HEK293 (cell line): ENCODE results near the gene HS3ST5.

ENCODE experiments used
- CTCF ChIA-PET: fragments of 350-600 bp; formaldehyde crosslinking; extraction: SDS; loops from one replicate; lab custom pipeline; 2021; ENCODE audit warnings: antibody characterized with exemption; lab: Yijun Ruan, JAX
- POLR2A ChIA-PET: fragments of 300-600 bp; formaldehyde crosslinking; extraction: SDS; loops from one replicate; lab custom pipeline; 2020; ENCODE audit warnings: antibody characterized with exemption, inconsistent platforms; lab: Yijun Ruan, JAX
- H3K27ac ChIP-seq: fragments of 200-500 bp; sonication (Bioruptor generic); 2 replicates; pipeline ENCODE4 v1.5.1; 2014; ENCODE audit warnings: low read depth, low read length, control low read depth, inconsistent platforms; ENCODE audit errors: extremely low read depth
- H3K36me3 ChIP-seq, 2 experiments: fragments of 200-500 bp in 1 of 2; sonication (Bioruptor generic) in 1 of 2; 1 replicate in 1 of 2; 2 replicates in 1 of 2; pipeline ENCODE4 v1.5.1; 2014 to 2017; ENCODE audit warnings: inconsistent platforms in 2 of 2, low read length in 2 of 2; ENCODE audit not compliant: control insufficient read depth in 2 of 2, insufficient read depth in 1 of 2
- H3K4me1 ChIP-seq: fragments of 200-500 bp; sonication (Bioruptor generic); 2 replicates; pipeline ENCODE4 v1.5.1; 2014; ENCODE audit warnings: mild to moderate bottlenecking, low read length, inconsistent platforms; ENCODE audit not compliant: control insufficient read depth, insufficient read depth
- H3K4me3 ChIP-seq: 2 replicates; pipeline ENCODE4 v1.5.1; 2011; ENCODE audit warnings: low read depth, mild to moderate bottlenecking, control low read depth, low read length, moderate library complexity
- H3K9me3 ChIP-seq: fragments of 200-500 bp; sonication (Bioruptor generic); 2 replicates; pipeline ENCODE4 v1.5.1; 2014; ENCODE audit warnings: low read depth, low read length, inconsistent platforms; ENCODE audit not compliant: control insufficient read depth, insufficient read depth
- BCL11A ChIP-seq: fragments of 450-650 bp; formaldehyde crosslinking; IDR thresholded peaks from 2 replicates; pipeline ENCODE4 v1.5.1; 2016; ENCODE audit warnings: low read depth, missing biosample characterization, missing genetic modification characterization
- GLI2 ChIP-seq: fragments of 450-650 bp; formaldehyde crosslinking; IDR thresholded peaks from 2 replicates; pipeline ENCODE4; 2017; ENCODE audit warnings: missing biosample characterization, missing genetic modification characterization, low read depth, borderline replicate concordance
- GLIS2 ChIP-seq: fragments of 450-650 bp; formaldehyde crosslinking; IDR thresholded peaks from 2 replicates; pipeline ENCODE4 v1.5.1; 2016; ENCODE audit warnings: missing biosample characterization, missing genetic modification characterization
- HOXD13 ChIP-seq: sonication (generic); formaldehyde crosslinking; IDR thresholded peaks from 2 replicates; pipeline ENCODE4 v1.8.0; 2022; ENCODE audit warnings: missing genetic modification reagents, borderline replicate concordance
- KLF17 ChIP-seq: fragments of 450-650 bp; formaldehyde crosslinking; IDR thresholded peaks from 2 replicates; pipeline ENCODE4 v1.5.1; 2016; ENCODE audit warnings: missing biosample characterization, missing genetic modification characterization
- PRDM1 ChIP-seq: fragments of 450-650 bp; formaldehyde crosslinking; IDR thresholded peaks from 2 replicates; pipeline ENCODE4; 2016; ENCODE audit warnings: missing biosample characterization, missing genetic modification characterization
- RBAK ChIP-seq: fragments of 450-650 bp; formaldehyde crosslinking; IDR thresholded peaks from 2 replicates; pipeline ENCODE4 v1.5.1; 2016; ENCODE audit warnings: missing biosample characterization, missing genetic modification characterization
- SCRT2 ChIP-seq: fragments of 450-650 bp; formaldehyde crosslinking; IDR thresholded peaks from 2 replicates; pipeline ENCODE4 v1.5.1; 2016; ENCODE audit warnings: missing biosample characterization, missing genetic modification characterization
- ZBTB10 ChIP-seq: fragments of 450-650 bp; formaldehyde crosslinking; IDR thresholded peaks from 2 replicates; pipeline ENCODE4 v1.5.1; 2016; ENCODE audit warnings: missing biosample characterization, missing genetic modification characterization
- ZBTB26 ChIP-seq: fragments of 450-650 bp; formaldehyde crosslinking; optimal IDR thresholded peaks from 2 replicates; pipeline ENCODE3; 2016; ENCODE audit warnings: missing biosample characterization, mild to moderate bottlenecking, missing genetic modification characterization
- ZBTB8A ChIP-seq: fragments of 450-650 bp; formaldehyde crosslinking; IDR thresholded peaks from 2 replicates; pipeline ENCODE4 v1.5.1; 2016; ENCODE audit warnings: missing biosample characterization, missing genetic modification characterization
- ZEB2 ChIP-seq: fragments of 450-650 bp; formaldehyde crosslinking; IDR thresholded peaks from 2 replicates; pipeline ENCODE4 v1.5.1; 2016; ENCODE audit warnings: missing biosample characterization, missing genetic modification characterization
- ZNF248 ChIP-seq: fragments of 450-650 bp; formaldehyde crosslinking; IDR thresholded peaks from 2 replicates; pipeline ENCODE4 v1.5.1; 2017; ENCODE audit warnings: missing biosample characterization, missing genetic modification characterization
- ZNF266 ChIP-seq: fragments of 450-650 bp; formaldehyde crosslinking; IDR thresholded peaks from 2 replicates; pipeline ENCODE4 v1.5.1; 2016; ENCODE audit warnings: missing biosample characterization, missing genetic modification characterization, low read depth
- ZNF274 ChIP-seq, 2 experiments: fragments of 200-500 bp in 1 of 2; fragments of 450-650 bp in 1 of 2; sonication (Bioruptor generic) in 1 of 2; formaldehyde crosslinking in 1 of 2; IDR thresholded peaks; 2 replicates each; pipeline versions ENCODE4 v1.5.1 to v1.6.1; 2014 to 2016; ENCODE audit warnings: borderline replicate concordance in 1 of 2, inconsistent platforms in 1 of 2, low read length in 1 of 2, missing biosample characterization in 1 of 2, missing genetic modification characterization in 1 of 2
- ZNF280C ChIP-seq: fragments of 450-650 bp; formaldehyde crosslinking; IDR thresholded peaks from 2 replicates; pipeline ENCODE4 v1.5.1; 2016; ENCODE audit warnings: missing biosample characterization, missing genetic modification characterization
- ZNF324 ChIP-seq: fragments of 450-650 bp; formaldehyde crosslinking; IDR thresholded peaks from 2 replicates; pipeline ENCODE4 v1.5.1; 2016; ENCODE audit warnings: missing biosample characterization, missing genetic modification characterization
- ZNF394 ChIP-seq: fragments of 450-650 bp; formaldehyde crosslinking; IDR thresholded peaks from 2 replicates; pipeline ENCODE4 v1.5.1; 2016; ENCODE audit warnings: missing biosample characterization, missing genetic modification characterization, mild to moderate bottlenecking, moderate library complexity, borderline replicate concordance
- ZNF433 ChIP-seq: fragments of 450-650 bp; formaldehyde crosslinking; IDR thresholded peaks from 2 replicates; pipeline ENCODE4 v1.5.1; 2016; ENCODE audit warnings: missing biosample characterization, missing genetic modification characterization, low read depth
- ZNF449 ChIP-seq: fragments of 450-650 bp; formaldehyde crosslinking; IDR thresholded peaks from 2 replicates; pipeline ENCODE4 v1.5.1; 2017; ENCODE audit warnings: missing biosample characterization, mild to moderate bottlenecking, missing genetic modification characterization, moderate library complexity
- ZNF473 ChIP-seq: fragments of 450-650 bp; formaldehyde crosslinking; IDR thresholded peaks from 2 replicates; pipeline ENCODE4 v1.5.1; 2017; ENCODE audit warnings: missing biosample characterization, missing genetic modification characterization
- ZNF488 ChIP-seq: fragments of 450-650 bp; formaldehyde crosslinking; IDR thresholded peaks from 2 replicates; pipeline ENCODE4 v1.5.1; 2016; ENCODE audit warnings: missing biosample characterization, missing genetic modification characterization
- ZNF585B ChIP-seq: fragments of 450-650 bp; formaldehyde crosslinking; IDR thresholded peaks from 2 replicates; pipeline ENCODE4 v1.5.1; 2016; ENCODE audit warnings: missing biosample characterization, missing genetic modification characterization
- ZSCAN5A ChIP-seq: fragments of 450-650 bp; formaldehyde crosslinking; IDR thresholded peaks from 2 replicates; pipeline ENCODE4 v1.5.1; 2016; ENCODE audit warnings: missing biosample characterization, missing genetic modification characterization
- ZXDB ChIP-seq: fragments of 450-650 bp; formaldehyde crosslinking; IDR thresholded peaks from 2 replicates; pipeline ENCODE4 v1.5.1; 2016; ENCODE audit warnings: missing biosample characterization, missing genetic modification characterization

HS3ST5 gene

GRCh38 chr6:114203460-114203859 is 139.4 kb downstream of the HS3ST5 start:
- Histone ChIP-seq H3K4me1 (no peaks in the 10 kb centered on the region), H3K9me3 (no peaks in the 10 kb centered on the region)
- TF ChIP-seq KLF17, result no peak
- TF ChIP-seq ZNF585B (tag by site-specific recombination), result no peak
- no peak for TF ChIP-seq RBAK
- TF ChIP-seq PRDM1 (tag by site-specific recombination), result no peak
- TF ChIP-seq ZNF488 (tag by site-specific recombination), result no peak
- TF ChIP-seq ZNF449, result no peak
- TF ChIP-seq ZNF266 (tag by site-specific recombination), result no peak
- TF ChIP-seq HOXD13 (CRISPR knock-in tag), result no peak
- TF ChIP-seq ZNF248 (tag by site-specific recombination), result no peak
- TF ChIP-seq ZXDB (tag by site-specific recombination), result no peak
- no peak for TF ChIP-seq ZSCAN5A (tag by site-specific recombination)
- TF ChIP-seq ZBTB26 (tag by site-specific recombination), result no peak
- TF ChIP-seq BCL11A (tag by site-specific recombination), result no peak
- no peak for TF ChIP-seq ZNF280C (tag by site-specific recombination)
- TF ChIP-seq GLI2 (tag by site-specific recombination), result no peak
- no peak for TF ChIP-seq ZNF394 (tag by site-specific recombination)
- no peak for TF ChIP-seq GLIS2 (tag by site-specific recombination)
- TF ChIP-seq, all 188 proteins: peak for 0
- H3K36me3 ChIP-seq, result no peaks in the 10 kb centered on the region
- H3K4me3 ChIP-seq, result no peak overlapping the region
- CTCF ChIA-PET, result interaction anchor here (0.6 kb wide), 1 partner anchor 733 kb away, joined by 3 read pairs; no protein-coding TSS in a partner anchor
- POLR2A ChIA-PET, result no interaction called here
- H3K27ac ChIP-seq, result no peak overlapping the region

GRCh38 chr6:114202389-114202788 is 140.4 kb downstream of the HS3ST5 start:
- CTCF ChIA-PET, result no interaction called here
- no peak overlapping the region for H3K4me3 ChIP-seq
- POLR2A ChIA-PET, result no interaction called here
- no peak overlapping the region for H3K27ac ChIP-seq
- no peaks in the 10 kb centered on the region for H3K4me1 ChIP-seq
- no peaks in the 10 kb centered on the region for H3K36me3 ChIP-seq
- no peaks in the 10 kb centered on the region for H3K9me3 ChIP-seq
- TF ChIP-seq ZBTB10 (tag by site-specific recombination) (no peak), ZNF473 (tag by site-specific recombination) (no peak), ZNF274 (IDR thresholded peaks at IDR 0.05; ENCODE audit: low read length) (no peak), ZNF274 (tag by site-specific recombination; IDR thresholded peaks at IDR 0.05; ENCODE audit: borderline replicate concordance) (no peak), ZNF324 (tag by site-specific recombination) (no peak), ZEB2 (tag by site-specific recombination) (no peak), SCRT2 (tag by site-specific recombination) (no peak), ZNF433 (tag by site-specific recombination) (no peak), ZBTB8A (tag by site-specific recombination) (no peak)
